Measurements from ENCODE around the gene CD34. TPM values are rescaled to one million over a fixed set of nuclear protein-coding genes. Genes with fewer than 3 reads are reported as not detected.

Gene CD34
- total RNA-seq, 1 donor = 0.36 TPM

DNA sequence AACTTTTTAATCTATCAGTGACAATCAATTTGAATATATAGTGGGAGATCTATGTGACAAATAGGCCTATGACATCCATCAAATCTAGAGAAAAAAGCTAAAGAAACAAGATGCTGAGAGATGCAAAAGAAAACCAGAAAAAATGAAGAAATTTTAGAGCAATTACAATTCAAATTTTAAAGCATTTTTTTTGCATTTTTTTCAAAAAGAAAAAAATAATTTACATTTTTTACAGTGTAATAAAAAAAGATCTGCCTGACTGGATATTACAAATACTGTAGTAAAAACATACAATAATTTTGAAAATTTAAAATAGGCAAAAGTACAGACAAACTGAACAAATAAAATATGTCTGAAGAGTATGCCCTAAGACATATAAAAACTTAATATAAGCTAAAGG, 14.4 kb downstream of the CD34 start:
- H4K20me1 ChIP-seq (ENCODE audit: insufficient read depth, low read length) = no peaks in the 10 kb centered on the region
- no peak overlapping the region for H3K4me3 ChIP-seq (ENCODE audit: insufficient read depth, low read length)
- H3K27ac ChIP-seq (ENCODE audit: low read depth, low read length) = no peak overlapping the region
- DNase-seq (ENCODE audit: insufficient read length, low spot score, missing footprints) = no peak
- H3K27me3 ChIP-seq (ENCODE audit: insufficient read depth, low read length) = no peaks in the 10 kb centered on the region
- H3K79me2 ChIP-seq (ENCODE audit: insufficient read depth, low read length) = no peaks in the 10 kb centered on the region
- H3K9me3 ChIP-seq (ENCODE audit: low read depth, low read length) = no peaks in the 10 kb centered on the region
- no peak overlapping the region for H3K4me2 ChIP-seq (ENCODE audit: insufficient read depth, low read length)
- TF ChIP-seq, protein P1, sequence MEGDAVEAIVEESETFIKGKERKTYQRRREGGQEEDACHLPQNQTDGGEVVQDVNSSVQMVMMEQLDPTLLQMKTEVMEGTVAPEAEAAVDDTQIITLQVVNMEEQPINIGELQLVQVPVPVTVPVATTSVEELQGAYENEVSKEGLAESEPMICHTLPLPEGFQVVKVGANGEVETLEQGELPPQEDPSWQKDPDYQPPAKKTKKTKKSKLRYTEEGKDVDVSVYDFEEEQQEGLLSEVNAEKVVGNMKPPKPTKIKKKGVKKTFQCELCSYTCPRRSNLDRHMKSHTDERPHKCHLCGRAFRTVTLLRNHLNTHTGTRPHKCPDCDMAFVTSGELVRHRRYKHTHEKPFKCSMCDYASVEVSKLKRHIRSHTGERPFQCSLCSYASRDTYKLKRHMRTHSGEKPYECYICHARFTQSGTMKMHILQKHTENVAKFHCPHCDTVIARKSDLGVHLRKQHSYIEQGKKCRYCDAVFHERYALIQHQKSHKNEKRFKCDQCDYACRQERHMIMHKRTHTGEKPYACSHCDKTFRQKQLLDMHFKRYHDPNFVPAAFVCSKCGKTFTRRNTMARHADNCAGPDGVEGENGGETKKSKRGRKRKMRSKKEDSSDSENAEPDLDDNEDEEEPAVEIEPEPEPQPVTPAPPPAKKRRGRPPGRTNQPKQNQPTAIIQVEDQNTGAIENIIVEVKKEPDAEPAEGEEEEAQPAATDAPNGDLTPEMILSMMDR (IDR thresholded peaks at IDR 0.05; ENCODE audit: extremely low read depth, low read depth, low read length) = no peak
- no peaks in the 10 kb centered on the region for H3K4me1 ChIP-seq (ENCODE audit: insufficient read depth, low read length)
- no peak overlapping the region for H2AFZ ChIP-seq (ENCODE audit: low read length)
- no peaks in the 10 kb centered on the region for H3K36me3 ChIP-seq (ENCODE audit: insufficient read depth, low read length)

DNA sequence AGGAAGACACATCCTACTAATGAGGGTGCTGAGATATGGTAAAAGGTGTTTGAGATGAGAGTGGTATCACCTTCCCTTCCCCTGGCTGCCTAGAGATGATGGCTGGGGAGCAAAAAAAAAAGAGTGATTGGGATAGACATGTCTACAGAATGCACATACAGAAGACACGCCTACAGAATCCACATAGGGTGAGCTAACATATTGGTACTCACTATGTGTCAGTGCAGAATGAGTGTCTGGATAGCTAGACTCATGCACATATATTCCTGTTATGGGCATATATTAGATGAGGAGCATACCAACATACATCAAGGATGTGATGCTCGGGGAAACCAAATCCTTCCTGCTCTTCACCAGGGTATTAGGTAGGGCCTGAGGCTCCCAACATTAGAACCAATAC, 16.2 kb downstream of the CD34 start:
- no peak for DNase-seq (ENCODE audit: insufficient read length, low spot score, missing footprints)
- Histone ChIP-seq H4K20me1 (ENCODE audit: insufficient read depth, low read length) (no peaks in the 10 kb centered on the region), H3K4me1 (ENCODE audit: insufficient read depth, low read length) (peaks cover 15% of the 10 kb centered on the region), H3K36me3 (ENCODE audit: insufficient read depth, low read length) (no peaks in the 10 kb centered on the region), H3K79me2 (ENCODE audit: insufficient read depth, low read length) (no peaks in the 10 kb centered on the region), H3K27me3 (ENCODE audit: insufficient read depth, low read length) (no peaks in the 10 kb centered on the region), H3K27ac (ENCODE audit: low read depth, low read length) (no peak overlapping the region), H2AFZ (ENCODE audit: low read length) (no peak overlapping the region), H3K4me2 (ENCODE audit: insufficient read depth, low read length) (no peak overlapping the region), H3K9me3 (ENCODE audit: low read depth, low read length) (no peaks in the 10 kb centered on the region), H3K4me3 (ENCODE audit: insufficient read depth, low read length) (no peak overlapping the region)
- TF ChIP-seq, protein P1 (IDR thresholded peaks at IDR 0.05; ENCODE audit: extremely low read depth, low read depth, low read length) = no peak

DNA sequence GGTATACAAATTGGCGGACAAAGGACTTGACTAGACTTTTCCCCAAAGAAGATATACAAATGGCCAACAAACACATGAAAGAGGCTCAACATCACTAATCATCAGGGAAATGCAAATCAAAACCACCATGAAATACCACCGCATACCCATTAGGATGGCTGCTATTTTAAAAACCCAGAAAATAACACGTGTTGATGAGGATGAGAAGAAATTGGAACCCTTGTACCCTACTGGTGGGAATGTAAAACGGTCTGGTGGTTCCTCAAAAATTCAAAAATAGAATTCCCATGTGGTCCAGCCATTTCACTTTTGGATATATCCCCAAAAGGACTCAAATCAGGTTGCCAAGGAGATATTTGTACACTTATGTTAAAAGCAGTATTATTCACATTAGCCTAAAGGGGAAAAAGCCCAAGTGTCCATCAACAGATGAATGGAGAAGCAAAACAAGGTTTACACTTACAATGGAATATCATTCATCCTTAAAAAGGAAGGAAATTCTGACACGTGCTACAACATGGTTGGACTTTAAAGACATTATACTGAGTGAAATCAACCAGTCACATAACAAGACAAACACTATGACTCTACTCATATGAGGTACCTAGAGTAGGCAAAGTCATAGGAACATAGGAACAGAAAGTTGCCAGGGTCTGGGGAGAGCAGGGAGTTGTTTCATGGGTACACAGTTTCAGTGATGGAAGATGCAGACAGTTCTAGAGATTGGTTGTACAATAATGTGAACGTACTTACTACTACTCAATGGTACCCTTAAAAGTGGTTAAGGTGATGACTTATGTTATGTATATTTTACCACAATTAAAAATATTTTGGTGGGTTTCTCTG, 17.0 kb downstream of the CD34 start:
- Histone ChIP-seq H3K4me3 (ENCODE audit: insufficient read depth, low read length) (no peak overlapping the region), H3K9me3 (ENCODE audit: low read depth, low read length) (no peaks in the 10 kb centered on the region), H3K27me3 (ENCODE audit: insufficient read depth, low read length) (no peaks in the 10 kb centered on the region), H3K79me2 (ENCODE audit: insufficient read depth, low read length) (no peaks in the 10 kb centered on the region), H3K36me3 (ENCODE audit: insufficient read depth, low read length) (no peaks in the 10 kb centered on the region), H3K4me2 (ENCODE audit: insufficient read depth, low read length) (no peak overlapping the region), H2AFZ (ENCODE audit: low read length) (no peak overlapping the region), H3K4me1 (ENCODE audit: insufficient read depth, low read length) (peaks cover 22% of the 10 kb centered on the region), H4K20me1 (ENCODE audit: insufficient read depth, low read length) (no peaks in the 10 kb centered on the region), H3K27ac (ENCODE audit: low read depth, low read length) (no peak overlapping the region)
- DNase-seq (ENCODE audit: insufficient read length, low spot score, missing footprints) = no peak
- TF ChIP-seq, protein P1 (IDR thresholded peaks at IDR 0.05; ENCODE audit: extremely low read depth, low read depth, low read length) = peak; percentile 9

DNA sequence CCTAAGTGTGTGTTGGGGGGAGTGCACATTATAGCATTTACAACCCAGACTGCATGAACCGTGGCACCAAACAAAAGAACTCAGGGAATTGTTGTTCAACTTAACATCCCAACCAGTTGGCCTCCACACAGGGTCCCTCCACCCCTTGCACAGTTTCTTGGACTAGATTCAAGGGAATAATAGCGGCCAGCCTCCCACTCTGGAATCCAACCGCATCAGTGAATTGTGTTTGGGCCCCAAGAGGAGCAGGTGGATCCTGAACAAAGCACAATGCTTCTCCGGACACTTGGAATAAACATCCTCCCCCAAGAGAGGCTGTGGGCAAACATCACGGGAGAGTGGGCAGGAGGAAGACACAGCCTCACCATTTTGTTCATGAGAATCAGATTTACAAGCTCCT, 18.2 kb downstream of the CD34 start:
- Histone ChIP-seq H3K9me3 (ENCODE audit: low read depth, low read length) (no peaks in the 10 kb centered on the region), H3K4me3 (ENCODE audit: insufficient read depth, low read length) (no peak overlapping the region), H3K27me3 (ENCODE audit: insufficient read depth, low read length) (no peaks in the 10 kb centered on the region), H3K36me3 (ENCODE audit: insufficient read depth, low read length) (no peaks in the 10 kb centered on the region), H3K4me2 (ENCODE audit: insufficient read depth, low read length) (no peak overlapping the region), H2AFZ (ENCODE audit: low read length) (no peak overlapping the region), H3K79me2 (ENCODE audit: insufficient read depth, low read length) (no peaks in the 10 kb centered on the region), H4K20me1 (ENCODE audit: insufficient read depth, low read length) (no peaks in the 10 kb centered on the region), H3K27ac (ENCODE audit: low read depth, low read length) (no peak overlapping the region), H3K4me1 (ENCODE audit: insufficient read depth, low read length) (peaks cover 30% of the 10 kb centered on the region)
- no peak for DNase-seq (ENCODE audit: insufficient read length, low spot score, missing footprints)
- TF ChIP-seq, protein P1 (IDR thresholded peaks at IDR 0.05; ENCODE audit: extremely low read depth, low read depth, low read length) = no peak
